Endometrial microvascular endothelial cells (primary cell): ENCODE measurements around the gene JAKMIP2. TPM values are rescaled to one million over a fixed set of nuclear protein-coding genes. Genes with fewer than 3 reads are reported as not detected.

Source experiments
- in situ Hi-C: cut with HindIII; loops from 2 replicates; pipeline ENCODE4 v1.10.0; 2017; ENCODE audit warnings: low sequenced_read_pairs, low pct_unique_long_range_greater_than_20kb; ENCODE audit errors: inconsistent ontology term
- total RNA-seq: library from RNA; depleted of rRNA; stranded (reverse); fragments of >200 nt; gene quantifications from one replicate; pipeline ENCODE4 v1.2.3, GENCODE V29; 2015; ENCODE audit errors: inconsistent ontology term

The JAKMIP2 gene
- total RNA-seq, 1 donor from 2014 or later, result not detected

DNA sequence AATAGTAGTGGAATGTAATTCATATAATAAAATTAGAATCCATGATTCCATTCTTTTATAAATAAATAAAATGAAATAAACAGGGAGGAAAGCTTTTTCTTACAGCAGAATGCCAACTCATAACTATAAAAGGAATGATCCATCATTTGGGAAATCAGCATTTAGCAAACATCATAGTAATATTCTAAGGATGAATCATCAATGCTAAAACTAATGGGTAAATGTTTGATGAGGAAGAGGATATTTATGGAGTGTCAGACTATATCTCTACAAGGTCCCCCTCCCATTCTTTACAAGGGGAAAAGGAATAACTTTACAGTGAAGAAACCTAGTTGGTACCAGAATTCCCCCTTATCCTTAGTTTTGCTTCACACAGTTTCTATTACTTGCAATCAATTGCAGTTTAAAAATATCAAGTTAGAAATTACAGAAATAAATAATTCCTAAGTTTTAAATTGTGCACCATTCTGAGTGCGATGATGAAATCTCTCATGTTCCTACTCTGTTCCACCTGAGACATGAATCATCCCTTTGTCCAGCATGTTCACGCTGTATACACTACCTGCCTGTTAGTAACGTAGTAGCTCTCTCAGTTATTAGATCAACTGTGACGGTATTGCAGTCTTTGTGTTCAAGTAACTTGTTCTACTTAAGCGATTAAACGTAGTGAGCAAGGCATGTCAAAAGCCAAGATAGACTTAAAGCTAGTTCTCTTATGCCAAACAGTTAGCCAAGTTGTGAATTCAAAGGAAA lies 14.2 kb upstream of the JAKMIP2 start:
- in situ Hi-C loops, result no loop called here

- in situ Hi-C loops, result no loop called here
Measured at GRCh38 chr5:147791181-147791580, 8.7 kb upstream of the JAKMIP2 start.

GRCh38 chr5:147789820-147790219 lies 7.3 kb upstream of the JAKMIP2 start:
- in situ Hi-C loops, result no loop called here

- in situ Hi-C loops, result no loop called here
Measured at GRCh38 chr5:147788023-147788422, 5.5 kb upstream of the JAKMIP2 start.

- in situ Hi-C loops, result no loop called here
Measured at GRCh38 chr5:147786142-147786541, 3.6 kb upstream of the JAKMIP2 start.

- in situ Hi-C loops, result no loop called here
Measured at GRCh38 chr5:147784146-147784987, 1.8 kb upstream of the JAKMIP2 start.

DNA sequence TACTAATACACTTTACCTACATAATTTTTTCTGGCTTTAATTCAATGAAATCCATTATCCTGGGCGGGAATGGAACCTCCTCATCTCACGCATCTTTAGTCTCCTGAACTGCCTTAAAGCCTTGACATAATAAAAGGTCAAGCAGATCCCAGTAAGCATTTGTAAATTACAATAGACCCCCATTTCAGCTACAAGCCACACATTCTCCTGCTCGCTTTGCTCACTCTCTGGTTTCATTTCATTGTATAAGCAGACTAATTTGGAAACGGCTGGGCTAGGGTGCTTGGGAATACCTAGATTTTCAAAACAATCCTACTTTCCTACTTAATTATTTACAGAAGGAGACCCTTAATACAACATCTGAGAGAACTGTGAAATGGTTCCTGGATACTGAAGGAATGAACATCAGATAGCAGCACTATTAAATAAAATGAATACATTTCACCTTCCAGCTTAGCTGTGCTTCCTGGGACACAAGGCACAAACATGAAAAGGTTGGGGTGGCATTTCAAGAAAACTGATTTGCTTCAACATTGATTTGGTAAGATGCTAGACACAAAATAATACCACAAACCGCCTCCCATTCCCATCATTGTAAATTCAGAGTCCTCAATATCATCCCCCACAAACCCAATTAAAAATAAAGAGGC lies 1.5 kb downstream of the JAKMIP2 start:
- in situ Hi-C loops, result no loop called here

- in situ Hi-C loops, result no loop called here
Measured at GRCh38 chr5:147779694-147780093, 2.8 kb downstream of the JAKMIP2 start.

GRCh38 chr5:147776989-147777388 lies 5.5 kb downstream of the JAKMIP2 start:
- in situ Hi-C loops, result no loop called here

GRCh38 chr5:147773587-147773986 lies 8.9 kb downstream of the JAKMIP2 start:
- in situ Hi-C loops, result no loop called here

- in situ Hi-C loops, result no loop called here
Measured at GRCh38 chr5:147773139-147773538, 9.4 kb downstream of the JAKMIP2 start.

GRCh38 chr5:147767048-147767447 lies 15.5 kb downstream of the JAKMIP2 start:
- in situ Hi-C loops, result no loop called here

- in situ Hi-C loops, result no loop called here
Measured at GRCh38 chr5:147763791-147764525, 18.6 kb downstream of the JAKMIP2 start.

- in situ Hi-C loops, result no loop called here
Measured at GRCh38 chr5:147760086-147760875, 22.2 kb downstream of the JAKMIP2 start.

DNA sequence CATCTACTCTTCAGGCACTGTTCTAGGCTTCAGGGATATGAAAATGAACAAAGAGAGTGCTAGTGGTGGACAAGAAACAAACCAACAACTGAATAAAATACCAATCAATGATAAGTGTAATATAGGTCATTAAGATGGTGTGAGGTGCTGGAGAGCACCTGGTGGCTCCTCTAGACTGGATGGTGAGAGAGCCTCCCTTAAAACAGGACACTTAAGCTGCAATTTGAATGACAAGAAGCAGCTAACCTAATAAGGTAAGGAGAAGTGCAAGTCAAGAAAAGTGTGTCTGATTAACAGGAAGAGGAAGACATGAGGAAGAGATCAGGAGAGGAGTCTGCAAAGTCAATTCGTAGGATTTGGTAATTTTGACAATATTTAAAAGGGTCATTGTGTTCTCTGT lies 23.1 kb downstream of the JAKMIP2 start:
- in situ Hi-C loops, result no loop called here

DNA sequence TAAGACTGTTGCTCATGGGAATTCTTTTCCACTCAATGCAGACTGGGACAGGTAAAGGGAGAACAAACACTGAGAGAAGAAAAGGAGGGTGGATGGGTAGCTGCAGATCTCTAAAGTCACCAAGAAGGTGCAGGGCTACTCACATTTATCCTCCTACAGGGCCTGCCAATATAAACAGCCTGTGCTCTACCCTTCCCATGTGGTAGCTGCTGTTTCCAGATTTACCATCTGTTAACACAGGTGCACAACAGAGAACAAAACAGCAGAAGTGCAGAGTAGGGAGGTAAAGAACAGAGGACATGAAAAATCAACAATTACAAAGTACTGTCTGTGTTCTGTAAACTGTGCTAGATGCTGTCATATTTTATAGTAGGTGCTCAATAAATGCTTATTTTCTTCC lies 26.0 kb downstream of the JAKMIP2 start:
- in situ Hi-C loops, result no loop called here

GRCh38 chr5:147754372-147755122 lies 28.0 kb downstream of the JAKMIP2 start:
- in situ Hi-C loops, result no loop called here

DNA sequence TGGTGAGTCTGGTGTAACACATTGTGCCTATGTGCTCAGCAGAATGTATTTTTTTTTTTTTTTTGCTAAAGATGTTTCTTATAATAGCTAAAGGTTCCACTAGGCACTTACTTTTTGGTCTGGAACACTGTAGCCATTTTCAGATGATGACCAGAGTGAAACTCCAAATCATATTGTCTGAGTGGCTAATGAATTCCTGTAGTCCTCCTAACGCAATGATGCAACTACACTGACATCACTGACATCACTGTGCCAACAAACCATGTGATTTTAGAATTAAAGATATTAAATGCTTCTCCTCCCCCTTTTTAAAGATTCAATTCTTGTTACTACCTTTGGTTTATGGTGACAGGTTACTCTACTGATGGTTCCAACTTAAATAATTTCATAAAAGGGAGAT lies 28.8 kb downstream of the JAKMIP2 start:
- in situ Hi-C loops, result no loop called here
